ENCODE data around the gene DNASE1L2.
"Not testable (repeated sequence)": the region's sequence is repeated elsewhere in the genome, so short reads cannot be mapped to it uniquely, and the experiment has no call there.

DNASE1L2 gene

GRCh38 chr16:2236337-2237101 lies at the start of gene DNASE1L2:
Gene DNASE1L2 (plus strand): TSS chr16:2236444. CDS start chr16:2236817, 373 bp downstream.
- DNase-seq, result no peak

DNA sequence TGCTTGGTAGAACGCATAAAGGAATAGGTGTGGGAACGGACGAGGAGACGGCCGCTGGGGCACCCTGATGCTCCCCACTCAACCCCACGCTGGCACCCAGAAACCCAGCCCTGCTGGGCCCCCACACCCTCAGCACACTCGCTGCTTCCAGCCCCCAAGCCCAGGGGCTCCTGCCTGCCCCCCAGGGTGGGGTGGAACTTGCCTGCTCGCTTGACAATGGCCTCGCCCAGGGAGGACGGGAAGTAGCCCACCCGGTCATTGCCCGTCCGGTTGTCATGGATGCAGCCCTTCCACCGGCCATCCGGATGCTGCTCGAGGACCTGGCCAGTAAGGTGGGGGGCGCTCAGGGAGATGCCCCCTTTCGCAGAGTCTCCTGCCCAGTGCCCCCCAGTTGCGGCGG lies 49.7 kb upstream of the DNASE1L2 start:
- DNase-seq, result no peak

DNA sequence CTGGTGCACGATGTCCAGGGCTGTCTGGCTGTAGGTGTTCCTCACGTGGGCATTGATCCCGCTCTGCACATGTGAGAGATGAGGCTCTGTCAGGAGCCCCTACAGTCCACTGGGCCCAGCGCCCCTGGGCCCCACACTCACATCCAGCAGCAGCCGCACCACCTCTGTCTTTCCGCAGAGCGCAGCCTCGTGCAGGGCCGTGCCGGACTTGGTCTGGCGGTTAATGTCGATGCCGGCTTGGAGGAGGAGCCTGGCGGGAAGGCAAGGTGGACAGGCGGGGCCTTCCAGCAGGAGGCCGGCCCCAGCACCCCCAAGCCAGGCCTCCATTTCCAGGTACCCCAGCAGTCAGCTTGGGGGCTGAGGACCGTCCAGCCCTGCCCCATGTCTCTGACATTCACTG lies 49.0 kb upstream of the DNASE1L2 start:
- no peak for DNase-seq

- no peak for DNase-seq
Observed at GRCh38 chr16:2188395-2188794, 47.8 kb upstream of the DNASE1L2 start.

DNA sequence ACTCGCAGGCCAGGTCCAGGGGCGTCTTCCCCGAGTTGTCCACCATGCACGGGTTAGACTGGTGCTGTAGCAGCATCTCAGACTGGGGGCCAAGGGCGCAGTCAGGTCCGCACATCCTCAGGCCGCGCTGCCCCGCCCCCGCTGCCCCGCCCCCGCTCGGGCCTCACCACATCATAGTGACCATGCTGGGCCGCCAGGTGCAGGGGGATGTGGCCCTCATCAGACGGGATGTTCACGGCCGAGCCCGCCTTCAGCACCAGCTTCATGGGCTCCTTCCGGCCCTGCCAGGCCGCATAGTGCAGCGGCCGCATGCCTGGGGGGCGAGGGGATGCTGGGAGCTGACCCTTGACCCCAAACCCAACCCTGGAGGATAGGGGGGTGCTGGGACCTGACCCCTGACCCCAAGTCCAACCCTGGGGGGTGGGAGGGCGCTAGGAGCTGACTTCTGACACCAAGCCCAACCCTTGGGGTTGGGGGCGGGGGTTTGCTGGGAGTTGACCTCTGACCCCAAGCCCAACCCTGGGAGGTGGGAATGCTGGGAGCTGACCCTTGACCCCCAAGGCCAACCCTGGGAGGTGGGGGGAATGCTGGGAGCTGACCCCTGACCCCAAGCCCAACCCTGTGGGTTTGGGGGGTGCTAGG lies 46.9 kb upstream of the DNASE1L2 start:
- no peak for DNase-seq

- no peak for DNase-seq
Observed at GRCh38 chr16:2190002-2190658, 46.1 kb upstream of the DNASE1L2 start.

DNA sequence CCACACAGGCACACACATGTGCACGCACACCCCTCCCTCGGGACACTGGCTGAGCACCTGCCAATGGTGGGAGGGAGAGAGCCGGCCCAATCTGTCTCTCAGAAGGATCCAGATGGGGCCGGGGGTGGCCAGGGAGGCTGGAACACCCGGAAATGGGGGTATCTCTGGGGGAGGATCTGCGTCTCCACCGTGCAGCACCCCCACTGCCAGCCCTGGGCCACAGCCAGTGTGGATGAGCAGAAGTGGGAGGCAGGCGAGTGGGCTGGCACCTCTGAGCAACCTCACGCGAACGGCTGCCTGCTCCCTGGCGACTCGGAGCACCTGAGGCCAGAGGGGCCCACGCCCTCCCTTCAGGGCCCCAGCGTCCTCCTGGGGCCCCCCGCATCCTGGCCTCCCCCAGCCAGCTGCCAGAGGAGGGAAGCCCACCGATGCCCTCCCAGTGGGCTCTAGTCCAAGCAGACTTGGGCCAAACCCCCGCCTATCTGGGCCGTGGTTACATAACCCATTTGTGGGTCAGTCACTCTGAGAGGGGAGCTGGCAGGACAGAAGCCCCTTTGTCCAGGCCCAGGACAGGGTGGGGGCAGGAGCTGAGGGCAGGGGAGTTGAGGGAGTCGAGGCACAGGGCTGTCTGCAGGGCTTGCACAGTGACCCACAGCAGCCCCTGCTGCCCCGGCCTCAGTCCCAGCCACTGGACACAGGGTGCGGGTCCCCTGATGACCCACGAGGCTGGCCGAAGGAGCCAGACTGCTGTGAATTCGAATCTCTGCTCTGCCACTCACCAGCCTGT lies 45.4 kb upstream of the DNASE1L2 start:
- DNase-seq, result no peak

DNA sequence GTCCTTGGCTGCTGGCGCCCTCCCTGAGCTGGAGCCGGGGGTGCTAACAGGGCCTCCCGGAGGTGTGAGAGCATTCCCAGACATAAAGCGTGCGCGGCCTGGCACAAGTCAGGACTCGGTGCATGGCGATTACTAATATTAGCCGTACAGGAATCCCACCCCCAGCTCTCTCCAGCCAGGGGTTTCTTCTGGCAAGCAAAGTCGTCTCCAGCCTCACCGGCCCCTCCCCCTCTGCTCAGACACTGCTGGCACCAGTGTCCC lies 44.9 kb upstream of the DNASE1L2 start:
- DNase-seq, result no peak

DNA sequence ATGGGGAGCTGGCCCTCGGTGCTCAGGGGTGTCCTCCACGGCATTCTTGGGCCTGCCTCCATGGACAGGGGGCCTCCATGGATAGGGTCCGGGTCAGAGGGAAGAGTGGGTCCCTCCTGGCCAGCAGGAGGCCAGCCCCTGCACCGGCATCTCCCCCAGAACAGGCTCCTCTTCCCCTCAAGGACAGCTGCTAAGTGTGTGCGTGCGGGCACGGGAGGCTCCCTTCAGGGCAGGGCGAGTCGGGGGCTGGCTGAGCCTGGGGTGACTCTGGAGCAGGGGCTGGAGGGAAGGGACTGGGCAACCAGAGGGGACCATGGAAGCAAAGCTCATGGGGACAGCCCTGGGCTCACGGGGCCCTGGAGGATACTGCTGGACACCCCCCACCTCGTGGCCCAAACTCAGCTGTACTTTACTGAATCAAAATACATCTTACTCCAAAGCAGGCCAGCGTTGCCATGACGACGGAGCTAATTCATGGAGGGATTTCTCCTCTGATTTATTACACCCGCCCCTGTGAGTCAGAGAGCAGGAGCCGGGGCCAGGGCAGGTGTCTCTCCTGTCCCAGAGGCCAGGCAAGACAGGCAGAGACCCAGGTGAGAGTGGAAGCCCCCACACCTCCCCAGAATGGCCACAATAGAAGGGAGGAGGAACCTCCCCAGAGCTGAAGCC lies 41.9 kb upstream of the DNASE1L2 start:
- DNase-seq, result no peak

- DNase-seq, result no peak
Observed at GRCh38 chr16:2194852-2195321, 41.4 kb upstream of the DNASE1L2 start.

GRCh38 chr16:2195322-2196161 lies 40.7 kb upstream of the DNASE1L2 start:
- no peak for DNase-seq

GRCh38 chr16:2196162-2196980 lies 39.9 kb upstream of the DNASE1L2 start, which contains the start of gene CASKIN1:
Gene CASKIN1 (minus strand): TSS chr16:2196605. CDS start chr16:2196432, 173 bp downstream.
- no peak for DNase-seq

DNA sequence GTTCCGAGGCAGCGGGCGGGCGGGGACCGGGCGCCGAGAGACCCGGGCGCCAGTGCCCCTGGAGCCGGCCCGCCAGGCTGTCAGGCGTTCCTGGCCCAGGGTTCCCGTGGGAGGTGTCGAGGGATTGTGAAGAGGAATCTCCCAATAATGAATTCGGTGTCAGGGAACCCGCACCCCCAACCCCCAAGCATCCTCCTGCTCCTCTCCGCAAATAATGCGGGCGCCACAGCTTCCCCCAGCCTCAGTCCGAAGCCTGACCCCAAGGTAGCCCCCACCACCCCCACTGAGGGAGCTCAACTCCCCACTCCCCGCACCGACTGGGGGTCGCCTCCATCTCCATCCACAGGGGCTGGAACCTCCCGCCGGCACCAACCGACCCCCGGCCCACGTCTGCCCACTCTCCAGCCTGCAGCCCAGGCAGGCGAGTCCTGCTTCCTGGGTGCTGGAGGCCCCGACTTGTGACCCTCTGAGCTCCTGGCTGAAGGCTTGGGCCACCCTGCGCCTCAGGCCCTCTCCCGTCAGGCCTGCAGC lies 39.2 kb upstream of the DNASE1L2 start:
- DNase-seq, result no peak

GRCh38 chr16:2197765-2198164 lies 38.5 kb upstream of the DNASE1L2 start:
- DNase-seq, result no peak

DNA sequence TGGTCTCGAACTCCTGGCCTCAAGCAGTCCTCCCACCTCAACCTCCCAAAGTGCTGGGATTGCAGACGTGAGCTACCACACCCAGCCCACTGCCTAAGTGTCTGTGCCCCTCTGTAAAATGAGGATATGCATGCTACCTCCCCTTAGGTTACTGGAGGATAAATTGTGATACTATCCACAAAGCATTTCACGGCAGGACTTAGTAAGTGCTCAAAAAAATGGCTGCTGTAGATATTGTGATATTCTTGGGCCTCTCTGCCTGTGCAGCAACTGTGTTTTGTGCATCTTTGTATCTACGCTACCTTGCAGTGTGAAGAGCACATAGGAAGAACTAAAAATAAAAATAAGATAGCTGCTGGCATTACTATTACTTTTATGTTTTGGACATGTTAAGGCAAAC lies 38.0 kb upstream of the DNASE1L2 start:
- DNase-seq, result no peak

- DNase-seq, result no peak
Observed at GRCh38 chr16:2199095-2199494, 37.1 kb upstream of the DNASE1L2 start.

- no peak for DNase-seq
Observed at GRCh38 chr16:2199621-2200139, 36.6 kb upstream of the DNASE1L2 start.

GRCh38 chr16:2200313-2200712 lies 35.9 kb upstream of the DNASE1L2 start:
- DNase-seq, result no peak

DNA sequence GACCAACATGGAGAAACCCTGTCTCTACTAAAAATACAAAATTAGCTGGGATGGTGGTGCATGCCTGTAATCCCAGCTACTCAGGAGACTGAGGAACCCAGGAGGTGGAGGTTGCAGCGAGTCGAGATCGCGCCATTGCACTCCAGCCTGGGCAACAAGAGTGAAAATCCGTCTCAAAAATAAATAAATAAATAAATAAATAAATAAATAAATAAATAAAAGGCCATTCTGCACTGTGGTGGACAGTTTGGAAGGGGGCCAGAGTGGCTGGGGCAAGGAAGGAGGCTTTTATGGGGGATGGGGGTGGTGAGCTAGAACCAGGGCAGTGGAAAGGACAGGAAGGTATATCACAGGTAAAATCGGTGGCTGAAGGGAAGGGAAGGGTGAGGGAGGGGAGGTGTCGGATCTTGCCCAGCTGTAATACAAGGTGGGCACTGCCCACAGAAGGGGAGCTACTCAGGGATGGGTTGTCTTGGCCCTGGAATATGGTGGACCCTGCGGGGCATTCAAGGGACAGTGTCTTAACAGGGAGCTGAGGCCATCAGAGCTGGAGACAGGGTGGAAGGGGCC lies 33.0 kb upstream of the DNASE1L2 start:
- DNase-seq, result not testable (repeated sequence)

Data from GOT3 (cell line).